Kidney (tissue), 14 donors: ENCODE results near the gene CCBE1. TPM values are rescaled to one million over a fixed set of nuclear protein-coding genes. Genes with fewer than 3 reads are reported as not detected.

ENCODE experiments used
- DNase-seq, 5 donors: peaks; one replicate each; pipeline ENCODE4 v3.0.0-alpha.2; 2013 to 2020
- FAIRE-seq: peaks from 2 replicates; lab custom pipeline; 2012; peaks lifted over from hg19 to GRCh38; lab: Jason Lieb, UNC
- H3K27ac ChIP-seq, 2 donors: one replicate each; pipeline ENCODE4 v1.7.0; 2013; ENCODE audit warnings: low read depth in 2 of 2, low read length in 2 of 2, inconsistent platforms in 1 of 2
- H3K27me3 ChIP-seq: one replicate; pipeline ENCODE4 v1.7.1; 2013; ENCODE audit warnings: low read length, inconsistent platforms; ENCODE audit not compliant: control insufficient read depth, insufficient read depth
- H3K36me3 ChIP-seq, 3 donors: one replicate each; pipeline versions ENCODE4 v1.7.0 to v1.7.1; 2013; ENCODE audit warnings: low read length in 3 of 3, control low read depth in 1 of 3, inconsistent platforms in 1 of 3; ENCODE audit not compliant: insufficient read depth in 3 of 3, control insufficient read depth in 2 of 3
- H3K4me1 ChIP-seq, 3 donors: one replicate each; pipeline versions ENCODE4 v1.7.0 to v1.7.1; 2013; ENCODE audit warnings: low read length in 3 of 3, inconsistent platforms in 1 of 3, low read depth in 1 of 3; ENCODE audit not compliant: control insufficient read depth in 2 of 3, insufficient read depth in 2 of 3
- H3K4me3 ChIP-seq, 3 donors: one replicate each; pipeline versions ENCODE4 v1.7.0 to v1.8.1; 2013; ENCODE audit warnings: low read length in 3 of 3, control low read depth in 1 of 3, inconsistent platforms in 1 of 3
- H3K9ac ChIP-seq, 3 donors: one replicate each; pipeline versions ENCODE4 v1.7.0 to v1.7.1; 2013; ENCODE audit warnings: low read length in 3 of 3, control low read depth in 1 of 3, inconsistent platforms in 1 of 3
- H3K9me3 ChIP-seq, 3 donors: one replicate each; pipeline versions ENCODE4 v1.7.0 to v1.7.1; 2013; ENCODE audit warnings: low read length in 3 of 3, control low read depth in 1 of 3, inconsistent platforms in 1 of 3; ENCODE audit not compliant: control insufficient read depth in 2 of 3, insufficient read depth in 1 of 3
- CTCF ChIP-seq: IDR thresholded peaks from 3 replicates; pipeline ENCODE4 v1.5.1; 2012; ENCODE audit warnings: mild to moderate bottlenecking, moderate library complexity, borderline replicate concordance; ENCODE audit not compliant: insufficient read depth; ENCODE audit errors: extremely low read depth
- intact Hi-C: fragments of 100-400 bp; cut with DNase I; formaldehyde crosslinking; loops from one replicate; pipeline ENCODE4 v1.11.1; 2022
- polyA plus RNA-seq: library from polyadenylated mRNA; stranded (reverse); fragments of 350-450 nt; fragmentation: Illumina TruSeq; extraction: RNeasy Lipid Tissue Mini Kit (QIAGEN cat#74804); gene quantifications from one replicate; pipeline ENCODE4 v1.2.3, GENCODE V29; 2014; ENCODE audit warnings: low read depth, low replicate concordance; ENCODE audit not compliant: insufficient read depth
- total RNA-seq: library from RNA; stranded (reverse); fragmentation: NEBNext Ultra II Directional; extraction: Animal tissue kit (Norgen Biotek cat#: 25700); gene quantifications from one replicate; pipeline ENCODE4 v1.2.1, GENCODE V29; 2021
- donor health status: control.
- donor health status: control.
- donor health status: control.
- donor health status: control.
- donor health status: control.
- donor health status: DM: yes; HTN: yes; CAD: no.
- donor health status: Normal renal cell carcinoma (clear cell type).

Gene CCBE1
- total and polyA plus RNA-seq, 2 donors from 2014 or later: 1.8 to 2.2 TPM

DNA sequence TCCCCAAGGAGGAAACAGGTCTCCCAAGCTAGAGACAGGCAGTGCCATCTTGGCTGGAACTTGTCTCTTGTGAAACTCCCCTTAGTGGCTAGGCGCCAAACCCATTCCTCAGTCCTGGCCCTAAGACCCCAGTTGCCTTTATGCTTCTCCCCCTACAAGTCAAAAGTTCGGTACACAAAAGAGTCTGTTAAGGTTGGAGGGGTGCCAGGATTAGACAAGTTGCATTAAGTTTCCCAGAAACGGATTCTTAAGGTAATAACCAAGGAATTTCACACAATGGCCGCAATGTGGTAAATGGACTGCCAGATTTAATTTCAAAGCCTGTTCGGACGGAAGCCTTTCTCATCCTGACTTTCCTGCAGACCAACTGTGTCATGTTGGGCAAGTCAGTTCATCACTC lies 80.7 kb downstream of the CCBE1 start:
- Histone ChIP-seq H3K36me3 (no peaks in the 10 kb centered on the region), H3K27me3 (no peaks in the 10 kb centered on the region), H3K9ac (no peak overlapping the region), H3K27ac (no peak overlapping the region), H3K4me1 (peaks cover 0 to 2% (median 0%) of the 10 kb centered on the region in 3 donors), H3K4me3 (no peak overlapping the region), H3K9me3 (no peaks in the 10 kb centered on the region)
- DNase-seq (peak in 2 of 5 donors; percentile 35 to 67), FAIRE-seq (no peak)
- TF ChIP-seq CTCF: no peak
- intact Hi-C loops: no loop called here

DNA sequence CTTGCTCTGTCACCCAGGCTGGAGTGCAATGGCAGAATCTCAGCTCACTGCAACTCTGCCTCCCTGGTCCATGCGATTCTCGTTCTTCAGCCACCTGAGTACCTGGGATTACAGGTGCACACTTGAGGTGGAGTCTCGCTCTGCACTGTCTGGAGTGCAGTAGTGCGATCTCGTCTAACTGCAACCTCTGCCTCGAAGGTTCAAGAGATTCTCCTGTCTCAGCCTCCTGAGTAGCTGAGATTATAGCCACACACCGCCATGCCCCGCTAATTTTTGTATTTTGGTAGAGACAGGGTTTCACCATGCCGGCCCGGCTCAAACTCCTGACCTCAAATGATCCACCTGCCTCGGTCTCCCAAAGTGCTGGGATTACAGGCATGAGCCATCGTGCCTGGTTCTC lies 83.3 kb downstream of the CCBE1 start:
- Histone ChIP-seq H3K4me3 (no peak overlapping the region), H3K9ac (no peak overlapping the region), H3K9me3 (no peaks in the 10 kb centered on the region), H3K4me1 (peaks cover 0 to 2% (median 0%) of the 10 kb centered on the region in 3 donors), H3K27me3 (no peaks in the 10 kb centered on the region), H3K36me3 (no peaks in the 10 kb centered on the region), H3K27ac (no peak overlapping the region)
- intact Hi-C loops: no loop called here
- no peak for DNase-seq
- no peak for TF ChIP-seq CTCF
- FAIRE-seq: no peak

GRCh38 chr18:59612381-59612780 lies 84.8 kb downstream of the CCBE1 start:
- no peak overlapping the region for H3K27ac ChIP-seq
- no peaks in the 10 kb centered on the region for H3K36me3 ChIP-seq
- H3K9me3 ChIP-seq: no peaks in the 10 kb centered on the region
- no peak overlapping the region for H3K9ac ChIP-seq
- H3K4me1 ChIP-seq: peaks cover 0 to under 1% (median 0%) of the 10 kb centered on the region in 3 donors
- no peak for FAIRE-seq
- no peaks in the 10 kb centered on the region for H3K27me3 ChIP-seq
- intact Hi-C loops: no loop called here
- peak in 2 of 5 donors; percentile 60 to 71 for DNase-seq
- no peak overlapping the region for H3K4me3 ChIP-seq
- TF ChIP-seq CTCF: no peak

- Histone ChIP-seq H3K4me1 (peaks cover 0 to 7% (median 2%) of the 10 kb centered on the region in 3 donors), H3K9me3 (no peaks in the 10 kb centered on the region), H3K27me3 (no peaks in the 10 kb centered on the region), H3K36me3 (no peaks in the 10 kb centered on the region), H3K4me3 (no peak overlapping the region), H3K9ac (no peak overlapping the region), H3K27ac (no peak overlapping the region)
- TF ChIP-seq CTCF: no peak
- FAIRE-seq (no peak), DNase-seq (no peak)
- intact Hi-C loops: no loop called here
Measured at GRCh38 chr18:59610546-59611140, 86.6 kb downstream of the CCBE1 start.
